HCT116 (cell line): ENCODE results near the gene FAR1. TPM values are rescaled to one million over a fixed set of nuclear protein-coding genes. Genes with fewer than 3 reads are reported as not detected.

Experiments used
- ATAC-seq: fragments of 200-7000 bp; cut with Tn5 transposase; 2 replicates; pipeline ENCODE4 v1.9.1; 2020; ENCODE audit warnings: mild to moderate bottlenecking, moderate library complexity
- BruUV-seq: library from RNA; stranded (reverse); fragments of 400-500 nt; replicated peaks from 2 replicates; lab custom pipeline; 2021; lab: Mats Ljungman, UMichigan
- CTCF ChIA-PET: fragments of 300-600 bp; sonication (Branson Sonifier 250); formaldehyde crosslinking; loops from one replicate; lab custom pipeline; 2021; ENCODE audit warnings: antibody characterized with exemption; lab: Charles Lee
- POLR2A ChIA-PET: fragments of 300-600, 350-600 bp; sonication (Branson Sonifier 250); formaldehyde crosslinking; loops from one replicate; lab custom pipeline; 2021; ENCODE audit warnings: antibody characterized with exemption; lab: Charles Lee
- RAD21 ChIA-PET, 2 experiments: fragments of 300-600 bp; sonication (Branson Sonifier 250); formaldehyde crosslinking; loops; one replicate each; lab custom pipeline; 2023; ENCODE audit warnings: low total read pairs in 2 of 2; ENCODE audit not compliant: uncharacterized antibody in 2 of 2, unreplicated experiment in 2 of 2, low non-redundant PET in 1 of 2; lab: Charles Lee
- DNase-seq: peaks from one replicate; pipeline ENCODE4 v3.0.0-alpha.2; 2010; ENCODE audit warnings: low read depth, low spot score
- H2AFZ ChIP-seq: fragments of 200-600 bp; shearing (Covaris generic), sonication (generic); 2 replicates; pipeline ENCODE4 v1.6.1; 2017; ENCODE audit warnings: low read depth, mixed run types, mixed read lengths, antibody characterized with exemption, low read length; ENCODE audit not compliant: poor library complexity, severe bottlenecking
- H3K27ac ChIP-seq: 2 replicates; pipeline ENCODE4 v1.5.1; 2012; ENCODE audit warnings: low read depth, low read length
- H3K27me3 ChIP-seq: fragments of 200-600 bp; sonication (generic); 2 replicates; pipeline ENCODE4 v1.6.1; 2016; ENCODE audit warnings: mixed run types, low read length, mixed read lengths; ENCODE audit not compliant: insufficient read depth
- H3K36me3 ChIP-seq, 2 experiments: fragments of 200-500 bp in 1 of 2; fragments of 200-600 bp in 1 of 2; sonication (Bioruptor generic) in 1 of 2; sonication (generic) in 1 of 2; 2 replicates each; pipeline versions ENCODE4 v1.5.1 to v1.6.1; 2014 to 2016; ENCODE audit warnings: low read length in 2 of 2, inconsistent platforms in 1 of 2, mixed read lengths in 1 of 2, mixed run types in 1 of 2; ENCODE audit not compliant: insufficient read depth in 2 of 2, control insufficient read depth in 1 of 2
- H3K4me1 ChIP-seq, 2 experiments: fragments of 200-600 bp in 1 of 2; sonication (generic) in 1 of 2; 2 replicates each; pipeline versions ENCODE4 v1.5.1 to v1.6.1; 2012 to 2017; ENCODE audit warnings: low read length in 2 of 2, inconsistent platforms in 1 of 2, mild to moderate bottlenecking in 1 of 2, mixed read lengths in 1 of 2, mixed run types in 1 of 2, moderate library complexity in 1 of 2; ENCODE audit not compliant: insufficient read depth in 2 of 2, control insufficient read depth in 1 of 2
- H3K4me2 ChIP-seq: fragments of 200-600 bp; sonication (generic); 2 replicates; pipeline ENCODE4 v1.6.1; 2017; ENCODE audit warnings: mixed run types, low read length, mixed read lengths
- H3K4me3 ChIP-seq, 2 experiments: fragments of 200-600 bp in 1 of 2; sonication (generic) in 1 of 2; replicated peaks in 1 of 2; 2 replicates each; pipeline ENCODE4 v1.5.1; 2011 to 2016; ENCODE audit warnings: low read length in 2 of 2, control low read depth in 1 of 2, low read depth in 1 of 2, mild to moderate bottlenecking in 1 of 2, mixed read lengths in 1 of 2, mixed run types in 1 of 2
- H3K79me2 ChIP-seq: fragments of 200-600 bp; sonication (generic); 2 replicates; pipeline ENCODE4 v1.6.1; 2017; ENCODE audit warnings: mild to moderate bottlenecking, mixed run types, low read length, moderate library complexity, mixed read lengths; ENCODE audit not compliant: insufficient read depth
- H3K9ac ChIP-seq: fragments of 200-600 bp; sonication (generic); 2 replicates; pipeline ENCODE4 v1.6.1; 2016; ENCODE audit warnings: low read length, mixed read lengths
- H3K9me2 ChIP-seq: fragments of 200-600 bp; sonication (generic), shearing (Covaris generic); 2 replicates; pipeline ENCODE4 v1.6.1; 2017; ENCODE audit warnings: mixed run types, mild to moderate bottlenecking, moderate library complexity; ENCODE audit not compliant: insufficient read depth
- H3K9me3 ChIP-seq, 2 experiments: fragments of 200-500 bp in 1 of 2; fragments of 200-600 bp in 1 of 2; sonication (Bioruptor generic) in 1 of 2; sonication (generic) in 1 of 2; 2 replicates each; pipeline ENCODE4 v1.6.1; 2014 to 2017; ENCODE audit warnings: low read length in 2 of 2, mixed read lengths in 2 of 2, inconsistent platforms in 1 of 2, low read depth in 1 of 2, mild to moderate bottlenecking in 1 of 2, mixed run types in 1 of 2, moderate library complexity in 1 of 2; ENCODE audit not compliant: control insufficient read depth in 1 of 2, insufficient read depth in 1 of 2
- H4K20me1 ChIP-seq: fragments of 200-600 bp; sonication (generic), shearing (Covaris generic); 2 replicates; pipeline ENCODE4 v1.6.1; 2017; ENCODE audit warnings: mixed run types, mild to moderate bottlenecking, moderate library complexity; ENCODE audit not compliant: insufficient read depth
- CEBPB ChIP-seq: IDR thresholded peaks from 2 replicates; pipeline ENCODE4 v1.6.1; 2012; ENCODE audit warnings: low read depth
- ELF1 ChIP-seq: IDR thresholded peaks from 2 replicates; pipeline ENCODE4 v1.6.1; 2012; ENCODE audit warnings: low read depth, borderline replicate concordance
- EZH2 ChIP-seq: fragments of 200-600 bp; sonication (generic); IDR thresholded peaks from 2 replicates; pipeline ENCODE4 v1.6.1; 2017; ENCODE audit warnings: antibody characterized with exemption, mixed run types
- FOSL1 ChIP-seq: IDR thresholded peaks from 2 replicates; pipeline ENCODE4 v1.6.1; 2012; ENCODE audit warnings: low read depth
- POLR2A ChIP-seq: IDR thresholded peaks from 2 replicates; pipeline ENCODE4 v1.7.0; 2011; ENCODE audit warnings: borderline replicate concordance; ENCODE audit not compliant: insufficient read depth, insufficient read length; ENCODE audit errors: extremely low read depth
- RAD21 ChIP-seq: IDR thresholded peaks from 2 replicates; pipeline ENCODE4 v1.6.1; 2012; ENCODE audit warnings: low read depth, mild to moderate bottlenecking
- SIN3A ChIP-seq: IDR thresholded peaks from 2 replicates; pipeline ENCODE4 v1.6.1; 2012; ENCODE audit warnings: low read depth
- SRF ChIP-seq: IDR thresholded peaks from 2 replicates; pipeline ENCODE4 v1.6.1; 2012; ENCODE audit warnings: low read depth
- TCF7L2 ChIP-seq: IDR thresholded peaks from 2 replicates; pipeline ENCODE4 v1.7.0; 2011; ENCODE audit warnings: borderline replicate concordance, inconsistent platforms; ENCODE audit not compliant: insufficient read depth, insufficient read length; ENCODE audit errors: extremely low read depth
- YY1 ChIP-seq: IDR thresholded peaks from 2 replicates; pipeline ENCODE4 v1.6.1; 2011; ENCODE audit warnings: low read length, low read depth, moderate library complexity, mild to moderate bottlenecking; ENCODE audit not compliant: insufficient replicate concordance; ENCODE audit errors: extremely low read depth
- ZFX ChIP-seq: fragments of 450-650 bp; IDR thresholded peaks from 2 replicates; pipeline ENCODE4 v1.6.1; 2017
- intact Hi-C: fragments of 100-400 bp; cut with micrococcal nuclease; formaldehyde crosslinking; loops from 2 replicates; pipeline ENCODE4 v1.10.0; 2022
- total RNA-seq: library from RNA; stranded (reverse); gene quantifications from one replicate; pipeline ENCODE4 v1.2.1, GENCODE V29; 2021; ENCODE audit not compliant: unreplicated experiment
- TF ChIP-seq, protein P1 (sequence below): IDR thresholded peaks from 2 replicates; pipeline ENCODE4 v1.6.1; 2012; ENCODE audit warnings: low read depth
- TF ChIP-seq, protein P2 (sequence below): IDR thresholded peaks from 2 replicates; pipeline ENCODE4 v1.6.1; 2011; ENCODE audit warnings: mild to moderate bottlenecking, low read length, moderate library complexity; ENCODE audit not compliant: insufficient replicate concordance; ENCODE audit errors: extremely low read depth
- TF ChIP-seq, protein P3 (sequence below): IDR thresholded peaks from 2 replicates; pipeline ENCODE4 v1.6.1; 2012

Gene FAR1
- total RNA-seq, 1 experiment from 2014 or later = 74.3 TPM

DNA sequence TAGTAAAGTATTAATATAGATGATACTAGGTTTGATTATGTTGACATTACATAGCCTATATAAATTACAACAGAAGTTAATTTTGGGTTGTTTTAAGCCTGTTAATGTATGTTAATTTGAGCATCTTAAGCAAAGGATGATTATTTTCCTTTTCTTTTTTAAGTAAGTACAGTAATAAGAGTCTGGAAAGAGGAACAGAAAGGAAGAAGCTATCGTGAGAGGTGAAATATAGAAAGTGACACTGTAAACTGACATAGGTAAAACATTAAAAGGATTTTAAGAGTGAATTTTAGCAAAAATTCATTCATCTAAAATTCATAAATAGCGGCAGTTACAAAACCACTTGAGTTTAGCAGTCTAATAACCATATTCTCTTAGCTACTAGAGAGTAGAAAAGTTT, 45.5 kb downstream of the FAR1 start (continued):
- TF ChIP-seq, protein P1, sequence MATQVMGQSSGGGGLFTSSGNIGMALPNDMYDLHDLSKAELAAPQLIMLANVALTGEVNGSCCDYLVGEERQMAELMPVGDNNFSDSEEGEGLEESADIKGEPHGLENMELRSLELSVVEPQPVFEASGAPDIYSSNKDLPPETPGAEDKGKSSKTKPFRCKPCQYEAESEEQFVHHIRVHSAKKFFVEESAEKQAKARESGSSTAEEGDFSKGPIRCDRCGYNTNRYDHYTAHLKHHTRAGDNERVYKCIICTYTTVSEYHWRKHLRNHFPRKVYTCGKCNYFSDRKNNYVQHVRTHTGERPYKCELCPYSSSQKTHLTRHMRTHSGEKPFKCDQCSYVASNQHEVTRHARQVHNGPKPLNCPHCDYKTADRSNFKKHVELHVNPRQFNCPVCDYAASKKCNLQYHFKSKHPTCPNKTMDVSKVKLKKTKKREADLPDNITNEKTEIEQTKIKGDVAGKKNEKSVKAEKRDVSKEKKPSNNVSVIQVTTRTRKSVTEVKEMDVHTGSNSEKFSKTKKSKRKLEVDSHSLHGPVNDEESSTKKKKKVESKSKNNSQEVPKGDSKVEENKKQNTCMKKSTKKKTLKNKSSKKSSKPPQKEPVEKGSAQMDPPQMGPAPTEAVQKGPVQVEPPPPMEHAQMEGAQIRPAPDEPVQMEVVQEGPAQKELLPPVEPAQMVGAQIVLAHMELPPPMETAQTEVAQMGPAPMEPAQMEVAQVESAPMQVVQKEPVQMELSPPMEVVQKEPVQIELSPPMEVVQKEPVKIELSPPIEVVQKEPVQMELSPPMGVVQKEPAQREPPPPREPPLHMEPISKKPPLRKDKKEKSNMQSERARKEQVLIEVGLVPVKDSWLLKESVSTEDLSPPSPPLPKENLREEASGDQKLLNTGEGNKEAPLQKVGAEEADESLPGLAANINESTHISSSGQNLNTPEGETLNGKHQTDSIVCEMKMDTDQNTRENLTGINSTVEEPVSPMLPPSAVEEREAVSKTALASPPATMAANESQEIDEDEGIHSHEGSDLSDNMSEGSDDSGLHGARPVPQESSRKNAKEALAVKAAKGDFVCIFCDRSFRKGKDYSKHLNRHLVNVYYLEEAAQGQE = no peak
- no peak for TF ChIP-seq TCF7L2
- no peak for TF ChIP-seq EZH2
- TF ChIP-seq CEBPB = no peak
- TF ChIP-seq, all 23 proteins: peak for 0

DNA sequence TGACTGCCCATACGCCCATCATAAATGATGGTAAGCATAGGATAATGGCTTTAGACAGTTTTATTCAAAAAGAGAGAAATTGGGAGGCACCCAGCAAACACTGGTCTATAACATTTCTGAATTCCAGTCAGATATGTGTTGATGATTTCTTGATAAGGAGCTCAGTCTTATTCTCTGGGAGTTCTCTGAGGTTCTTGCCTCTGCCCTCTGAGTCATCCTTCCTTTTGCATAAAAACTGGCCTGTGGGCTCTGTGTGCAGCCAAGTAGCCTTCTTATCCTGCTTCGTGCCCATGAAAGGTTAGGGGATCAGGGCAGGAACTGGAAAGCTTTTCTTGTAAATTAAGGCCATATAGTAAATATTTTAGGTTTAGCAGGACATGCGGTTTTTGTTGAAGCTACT, 48.9 kb downstream of the FAR1 start:
- H3K4me3 ChIP-seq = no peak overlapping the region
- H4K20me1 ChIP-seq = no peaks in the 10 kb centered on the region
- ATAC-seq (no peak), DNase-seq (no peak)
- no peak overlapping the region for H3K27ac ChIP-seq
- H3K4me1 ChIP-seq = no peaks in the 10 kb centered on the region
- no peak overlapping the region for H3K4me2 ChIP-seq
- intact Hi-C loops = no loop called here
- ChIA-PET RAD21 (no interaction called here), CTCF (no interaction called here), POLR2A (no interaction called here)
- peaks cover 21 to 29% of the 10 kb centered on the region in 2 experiments for H3K36me3 ChIP-seq
- BruUV-seq = no TSS peak
- H2AFZ ChIP-seq = no peak overlapping the region
- TF ChIP-seq POLR2A (no peak), SIN3A (no peak), SRF (no peak), ELF1 (no peak), RAD21 (no peak), YY1 (no peak), ZFX (no peak), TCF7L2 (no peak), FOSL1 (no peak)
- TF ChIP-seq, protein P2, sequence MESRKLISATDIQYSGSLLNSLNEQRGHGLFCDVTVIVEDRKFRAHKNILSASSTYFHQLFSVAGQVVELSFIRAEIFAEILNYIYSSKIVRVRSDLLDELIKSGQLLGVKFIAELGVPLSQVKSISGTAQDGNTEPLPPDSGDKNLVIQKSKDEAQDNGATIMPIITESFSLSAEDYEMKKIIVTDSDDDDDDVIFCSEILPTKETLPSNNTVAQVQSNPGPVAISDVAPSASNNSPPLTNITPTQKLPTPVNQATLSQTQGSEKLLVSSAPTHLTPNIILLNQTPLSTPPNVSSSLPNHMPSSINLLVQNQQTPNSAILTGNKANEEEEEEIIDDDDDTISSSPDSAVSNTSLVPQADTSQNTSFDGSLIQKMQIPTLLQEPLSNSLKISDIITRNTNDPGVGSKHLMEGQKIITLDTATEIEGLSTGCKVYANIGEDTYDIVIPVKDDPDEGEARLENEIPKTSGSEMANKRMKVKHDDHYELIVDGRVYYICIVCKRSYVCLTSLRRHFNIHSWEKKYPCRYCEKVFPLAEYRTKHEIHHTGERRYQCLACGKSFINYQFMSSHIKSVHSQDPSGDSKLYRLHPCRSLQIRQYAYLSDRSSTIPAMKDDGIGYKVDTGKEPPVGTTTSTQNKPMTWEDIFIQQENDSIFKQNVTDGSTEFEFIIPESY = no peak
- TF ChIP-seq, protein P3, sequence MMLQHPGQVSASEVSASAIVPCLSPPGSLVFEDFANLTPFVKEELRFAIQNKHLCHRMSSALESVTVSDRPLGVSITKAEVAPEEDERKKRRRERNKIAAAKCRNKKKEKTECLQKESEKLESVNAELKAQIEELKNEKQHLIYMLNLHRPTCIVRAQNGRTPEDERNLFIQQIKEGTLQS = no peak
- no peaks in the 10 kb centered on the region for H3K27me3 ChIP-seq
- H3K9me2 ChIP-seq = no peaks in the 10 kb centered on the region
- H3K79me2 ChIP-seq = no peaks in the 10 kb centered on the region
- no peaks in the 10 kb centered on the region for H3K9me3 ChIP-seq
- H3K9ac ChIP-seq = no peak overlapping the region
